HEK293 (cell line): Measurements from ENCODE around the gene PRPF31.
A peak's percentile ranks its signal among the peaks of the same experiment; 100 is the strongest.

Experiments used
- BCL11B ChIP-seq: fragments of 450-650 bp; formaldehyde crosslinking; IDR thresholded peaks from 2 replicates; pipeline ENCODE4 v1.5.1; 2016; ENCODE audit warnings: low read depth, missing biosample characterization, missing genetic modification characterization
- HOXA7 ChIP-seq: sonication (generic); formaldehyde crosslinking; IDR thresholded peaks from 2 replicates; pipeline ENCODE4 v1.8.1; 2022; ENCODE audit warnings: missing genetic modification reagents, borderline replicate concordance
- KLF10 ChIP-seq: fragments of 450-650 bp; IDR thresholded peaks from 2 replicates; pipeline ENCODE4 v1.5.1; 2018; ENCODE audit warnings: missing biosample characterization, mild to moderate bottlenecking, missing genetic modification characterization
- MYNN ChIP-seq: fragments of 450-650 bp; formaldehyde crosslinking; IDR thresholded peaks from 2 replicates; pipeline ENCODE4 v1.5.1; 2016; ENCODE audit warnings: missing biosample characterization, missing genetic modification characterization, borderline replicate concordance
- YY2 ChIP-seq: fragments of 450-650 bp; formaldehyde crosslinking; IDR thresholded peaks from 2 replicates; pipeline ENCODE4 v1.5.1; 2016; ENCODE audit warnings: missing biosample characterization, missing genetic modification characterization
- ZFP37 ChIP-seq: fragments of 450-650 bp; formaldehyde crosslinking; IDR thresholded peaks from 2 replicates; pipeline ENCODE4 v1.5.1; 2016; ENCODE audit warnings: missing biosample characterization, missing genetic modification characterization
- ZNF239 ChIP-seq: fragments of 450-650 bp; formaldehyde crosslinking; IDR thresholded peaks from 2 replicates; pipeline ENCODE4 v1.5.1; 2016; ENCODE audit warnings: missing biosample characterization, missing genetic modification characterization
- ZNF248 ChIP-seq: fragments of 450-650 bp; formaldehyde crosslinking; IDR thresholded peaks from 2 replicates; pipeline ENCODE4 v1.5.1; 2017; ENCODE audit warnings: missing biosample characterization, missing genetic modification characterization
- ZNF26 ChIP-seq: fragments of 450-650 bp; formaldehyde crosslinking; IDR thresholded peaks from 2 replicates; pipeline ENCODE4 v1.5.1; 2016; ENCODE audit warnings: missing biosample characterization, missing genetic modification characterization
- ZNF335 ChIP-seq: fragments of 450-650 bp; formaldehyde crosslinking; conservative IDR thresholded peaks from 2 replicates; pipeline ENCODE4 v1.5.1; 2016; ENCODE audit warnings: missing biosample characterization, missing genetic modification characterization
- ZNF521 ChIP-seq: fragments of 450-650 bp; formaldehyde crosslinking; IDR thresholded peaks from 2 replicates; pipeline ENCODE4 v1.5.1; 2017; ENCODE audit warnings: missing biosample characterization, mild to moderate bottlenecking, missing genetic modification characterization
- ZNF529 ChIP-seq: fragments of 450-650 bp; formaldehyde crosslinking; IDR thresholded peaks from 2 replicates; pipeline ENCODE4 v1.5.1; 2017; ENCODE audit warnings: missing genetic modification characterization, missing biosample characterization; ENCODE audit not compliant: insufficient replicate concordance
- ZNF549 ChIP-seq: fragments of 450-650 bp; IDR thresholded peaks from 2 replicates; pipeline ENCODE4 v1.5.1; 2018; ENCODE audit warnings: missing biosample characterization, missing genetic modification characterization, mild to moderate bottlenecking, inconsistent platforms, moderate library complexity
- ZNF596 ChIP-seq: fragments of 450-650 bp; IDR thresholded peaks from 2 replicates; pipeline ENCODE4 v1.5.0; 2018; ENCODE audit warnings: missing biosample characterization, mild to moderate bottlenecking, missing genetic modification characterization, moderate library complexity
- ZNF610 ChIP-seq: fragments of 450-650 bp; formaldehyde crosslinking; IDR thresholded peaks from 2 replicates; pipeline ENCODE4 v1.5.1; 2016; ENCODE audit warnings: missing biosample characterization, missing genetic modification characterization, borderline replicate concordance
- ZNF621 ChIP-seq: fragments of 450-650 bp; formaldehyde crosslinking; IDR thresholded peaks from 2 replicates; pipeline ENCODE4 v1.5.1; 2017; ENCODE audit warnings: missing biosample characterization, missing genetic modification characterization
- ZNF623 ChIP-seq: fragments of 450-650 bp; formaldehyde crosslinking; IDR thresholded peaks from 2 replicates; pipeline ENCODE4 v1.5.1; 2016; ENCODE audit warnings: missing biosample characterization, missing genetic modification characterization
- ZNF624 ChIP-seq: fragments of 450-650 bp; formaldehyde crosslinking; IDR thresholded peaks from 2 replicates; pipeline ENCODE4 v1.5.1; 2017; ENCODE audit warnings: missing biosample characterization, missing genetic modification characterization
- ZNF654 ChIP-seq: fragments of 450-650 bp; formaldehyde crosslinking; IDR thresholded peaks from 2 replicates; pipeline ENCODE4 v1.5.1; 2016; ENCODE audit warnings: low read depth, missing biosample characterization, missing genetic modification characterization
- ZNF792 ChIP-seq: fragments of 450-650 bp; formaldehyde crosslinking; IDR thresholded peaks from 2 replicates; pipeline ENCODE4 v1.5.1; 2016; ENCODE audit warnings: missing biosample characterization, missing genetic modification characterization
- ZNF837 ChIP-seq: fragments of 450-650 bp; formaldehyde crosslinking; IDR thresholded peaks from 2 replicates; pipeline ENCODE4 v1.5.1; 2016; ENCODE audit warnings: missing biosample characterization, missing genetic modification characterization
- TF ChIP-seq, protein P1 (sequence below): fragments of 450-650 bp; formaldehyde crosslinking; IDR thresholded peaks from 2 replicates; pipeline ENCODE4 v1.5.1; 2016; ENCODE audit warnings: missing biosample characterization, missing genetic modification characterization
- TF ChIP-seq, protein P2 (sequence below): fragments of 450-650 bp; formaldehyde crosslinking; IDR thresholded peaks from 2 replicates; pipeline ENCODE4 v1.5.1; 2016; ENCODE audit warnings: missing biosample characterization, missing genetic modification characterization
- TF ChIP-seq, protein P3 (sequence below): fragments of 450-650 bp; formaldehyde crosslinking; IDR thresholded peaks from 2 replicates; pipeline ENCODE4 v1.5.1; 2017; ENCODE audit warnings: missing biosample characterization, missing genetic modification characterization
- TF ChIP-seq, protein P4 (sequence below): fragments of 450-650 bp; formaldehyde crosslinking; IDR thresholded peaks from 2 replicates; pipeline ENCODE4 v1.5.1; 2016; ENCODE audit warnings: missing biosample characterization, missing genetic modification characterization
- TF ChIP-seq, protein P5 (sequence below): fragments of 450-650 bp; formaldehyde crosslinking; IDR thresholded peaks from 2 replicates; pipeline ENCODE4 v1.5.1; 2016; ENCODE audit warnings: missing biosample characterization, missing genetic modification characterization, low read depth
- TF ChIP-seq, protein P6 (sequence below): fragments of 450-650 bp; formaldehyde crosslinking; IDR thresholded peaks from 2 replicates; pipeline ENCODE4 v1.5.1; 2016; ENCODE audit warnings: missing biosample characterization, missing genetic modification characterization

The PRPF31 gene

GRCh38 chr19:54102421-54103169 is 13.0 kb upstream of the PRPF31 start, which contains the start of gene NDUFA3 (continued):
- TF ChIP-seq ZNF623 (tag by site-specific recombination) = peak; percentile 24; the same call in 1 of the 2 replicates
- no peak for TF ChIP-seq ZNF529 (tag by site-specific recombination)
- no peak for TF ChIP-seq KLF10
- no peak for TF ChIP-seq ZNF521 (tag by site-specific recombination)
- no peak; the same call in 1 of the 2 replicates for TF ChIP-seq ZFP37 (tag by site-specific recombination)
- TF ChIP-seq, protein P1, sequence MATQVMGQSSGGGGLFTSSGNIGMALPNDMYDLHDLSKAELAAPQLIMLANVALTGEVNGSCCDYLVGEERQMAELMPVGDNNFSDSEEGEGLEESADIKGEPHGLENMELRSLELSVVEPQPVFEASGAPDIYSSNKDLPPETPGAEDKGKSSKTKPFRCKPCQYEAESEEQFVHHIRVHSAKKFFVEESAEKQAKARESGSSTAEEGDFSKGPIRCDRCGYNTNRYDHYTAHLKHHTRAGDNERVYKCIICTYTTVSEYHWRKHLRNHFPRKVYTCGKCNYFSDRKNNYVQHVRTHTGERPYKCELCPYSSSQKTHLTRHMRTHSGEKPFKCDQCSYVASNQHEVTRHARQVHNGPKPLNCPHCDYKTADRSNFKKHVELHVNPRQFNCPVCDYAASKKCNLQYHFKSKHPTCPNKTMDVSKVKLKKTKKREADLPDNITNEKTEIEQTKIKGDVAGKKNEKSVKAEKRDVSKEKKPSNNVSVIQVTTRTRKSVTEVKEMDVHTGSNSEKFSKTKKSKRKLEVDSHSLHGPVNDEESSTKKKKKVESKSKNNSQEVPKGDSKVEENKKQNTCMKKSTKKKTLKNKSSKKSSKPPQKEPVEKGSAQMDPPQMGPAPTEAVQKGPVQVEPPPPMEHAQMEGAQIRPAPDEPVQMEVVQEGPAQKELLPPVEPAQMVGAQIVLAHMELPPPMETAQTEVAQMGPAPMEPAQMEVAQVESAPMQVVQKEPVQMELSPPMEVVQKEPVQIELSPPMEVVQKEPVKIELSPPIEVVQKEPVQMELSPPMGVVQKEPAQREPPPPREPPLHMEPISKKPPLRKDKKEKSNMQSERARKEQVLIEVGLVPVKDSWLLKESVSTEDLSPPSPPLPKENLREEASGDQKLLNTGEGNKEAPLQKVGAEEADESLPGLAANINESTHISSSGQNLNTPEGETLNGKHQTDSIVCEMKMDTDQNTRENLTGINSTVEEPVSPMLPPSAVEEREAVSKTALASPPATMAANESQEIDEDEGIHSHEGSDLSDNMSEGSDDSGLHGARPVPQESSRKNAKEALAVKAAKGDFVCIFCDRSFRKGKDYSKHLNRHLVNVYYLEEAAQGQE (tag by site-specific recombination) = no peak
- TF ChIP-seq, protein P2, sequence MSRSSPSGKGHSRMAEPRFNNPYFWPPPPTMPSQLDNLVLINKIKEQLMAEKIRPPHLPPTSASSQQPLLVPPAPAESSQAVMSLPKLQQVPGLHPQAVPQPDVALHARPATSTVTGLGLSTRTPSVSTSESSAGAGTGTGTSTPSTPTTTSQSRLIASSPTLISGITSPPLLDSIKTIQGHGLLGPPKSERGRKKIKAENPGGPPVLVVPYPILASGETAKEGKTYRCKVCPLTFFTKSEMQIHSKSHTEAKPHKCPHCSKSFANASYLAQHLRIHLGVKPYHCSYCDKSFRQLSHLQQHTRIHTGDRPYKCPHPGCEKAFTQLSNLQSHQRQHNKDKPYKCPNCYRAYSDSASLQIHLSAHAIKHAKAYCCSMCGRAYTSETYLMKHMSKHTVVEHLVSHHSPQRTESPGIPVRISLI (tag by site-specific recombination) = no peak
- TF ChIP-seq, protein P3, sequence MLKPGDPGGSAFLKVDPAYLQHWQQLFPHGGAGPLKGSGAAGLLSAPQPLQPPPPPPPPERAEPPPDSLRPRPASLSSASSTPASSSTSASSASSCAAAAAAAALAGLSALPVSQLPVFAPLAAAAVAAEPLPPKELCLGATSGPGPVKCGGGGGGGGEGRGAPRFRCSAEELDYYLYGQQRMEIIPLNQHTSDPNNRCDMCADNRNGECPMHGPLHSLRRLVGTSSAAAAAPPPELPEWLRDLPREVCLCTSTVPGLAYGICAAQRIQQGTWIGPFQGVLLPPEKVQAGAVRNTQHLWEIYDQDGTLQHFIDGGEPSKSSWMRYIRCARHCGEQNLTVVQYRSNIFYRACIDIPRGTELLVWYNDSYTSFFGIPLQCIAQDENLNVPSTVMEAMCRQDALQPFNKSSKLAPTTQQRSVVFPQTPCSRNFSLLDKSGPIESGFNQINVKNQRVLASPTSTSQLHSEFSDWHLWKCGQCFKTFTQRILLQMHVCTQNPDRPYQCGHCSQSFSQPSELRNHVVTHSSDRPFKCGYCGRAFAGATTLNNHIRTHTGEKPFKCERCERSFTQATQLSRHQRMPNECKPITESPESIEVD = no peak
- no peak for TF ChIP-seq ZNF549 (tag by site-specific recombination)
- peak; percentile 32; the same call in 1 of the 2 replicates for TF ChIP-seq BCL11B (tag by site-specific recombination)
- TF ChIP-seq ZNF239 (tag by site-specific recombination) = no peak
- no peak for TF ChIP-seq ZNF26
- no peak for TF ChIP-seq ZNF248 (tag by site-specific recombination)
- no peak for TF ChIP-seq MYNN (tag by site-specific recombination)
- TF ChIP-seq ZNF654 (tag by site-specific recombination) = no peak
- TF ChIP-seq HOXA7 (CRISPR knock-in tag) = no peak
- TF ChIP-seq ZNF610 (tag by site-specific recombination) = no peak; the same call in 1 of the 2 replicates
- no peak for TF ChIP-seq ZNF596 (tag by site-specific recombination)
- no peak for TF ChIP-seq ZNF837
- TF ChIP-seq ZNF621 (tag by site-specific recombination) = no peak
- TF ChIP-seq ZNF792 (tag by site-specific recombination) = no peak
- TF ChIP-seq ZNF624 = no peak
- TF ChIP-seq, protein P4, sequence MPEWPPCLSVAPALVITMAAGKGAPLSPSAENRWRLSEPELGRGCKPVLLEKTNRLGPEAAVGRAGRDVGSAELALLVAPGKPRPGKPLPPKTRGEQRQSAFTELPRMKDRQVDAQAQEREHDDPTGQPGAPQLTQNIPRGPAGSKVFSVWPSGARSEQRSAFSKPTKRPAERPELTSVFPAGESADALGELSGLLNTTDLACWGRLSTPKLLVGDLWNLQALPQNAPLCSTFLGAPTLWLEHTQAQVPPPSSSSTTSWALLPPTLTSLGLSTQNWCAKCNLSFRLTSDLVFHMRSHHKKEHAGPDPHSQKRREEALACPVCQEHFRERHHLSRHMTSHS (tag by site-specific recombination) = no peak
- TF ChIP-seq, protein P5, sequence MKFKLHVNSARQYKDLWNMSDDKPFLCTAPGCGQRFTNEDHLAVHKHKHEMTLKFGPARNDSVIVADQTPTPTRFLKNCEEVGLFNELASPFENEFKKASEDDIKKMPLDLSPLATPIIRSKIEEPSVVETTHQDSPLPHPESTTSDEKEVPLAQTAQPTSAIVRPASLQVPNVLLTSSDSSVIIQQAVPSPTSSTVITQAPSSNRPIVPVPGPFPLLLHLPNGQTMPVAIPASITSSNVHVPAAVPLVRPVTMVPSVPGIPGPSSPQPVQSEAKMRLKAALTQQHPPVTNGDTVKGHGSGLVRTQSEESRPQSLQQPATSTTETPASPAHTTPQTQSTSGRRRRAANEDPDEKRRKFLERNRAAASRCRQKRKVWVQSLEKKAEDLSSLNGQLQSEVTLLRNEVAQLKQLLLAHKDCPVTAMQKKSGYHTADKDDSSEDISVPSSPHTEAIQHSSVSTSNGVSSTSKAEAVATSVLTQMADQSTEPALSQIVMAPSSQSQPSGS (tag by site-specific recombination) = no peak
- peak; percentile 91 for TF ChIP-seq YY2
- peak; percentile 86 for TF ChIP-seq ZNF335
- TF ChIP-seq, protein P6, sequence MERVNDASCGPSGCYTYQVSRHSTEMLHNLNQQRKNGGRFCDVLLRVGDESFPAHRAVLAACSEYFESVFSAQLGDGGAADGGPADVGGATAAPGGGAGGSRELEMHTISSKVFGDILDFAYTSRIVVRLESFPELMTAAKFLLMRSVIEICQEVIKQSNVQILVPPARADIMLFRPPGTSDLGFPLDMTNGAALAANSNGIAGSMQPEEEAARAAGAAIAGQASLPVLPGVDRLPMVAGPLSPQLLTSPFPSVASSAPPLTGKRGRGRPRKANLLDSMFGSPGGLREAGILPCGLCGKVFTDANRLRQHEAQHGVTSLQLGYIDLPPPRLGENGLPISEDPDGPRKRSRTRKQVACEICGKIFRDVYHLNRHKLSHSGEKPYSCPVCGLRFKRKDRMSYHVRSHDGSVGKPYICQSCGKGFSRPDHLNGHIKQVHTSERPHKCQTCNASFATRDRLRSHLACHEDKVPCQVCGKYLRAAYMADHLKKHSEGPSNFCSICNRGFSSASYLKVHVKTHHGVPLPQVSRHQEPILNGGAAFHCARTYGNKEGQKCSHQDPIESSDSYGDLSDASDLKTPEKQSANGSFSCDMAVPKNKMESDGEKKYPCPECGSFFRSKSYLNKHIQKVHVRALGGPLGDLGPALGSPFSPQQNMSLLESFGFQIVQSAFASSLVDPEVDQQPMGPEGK (tag by site-specific recombination) = peak; percentile 29; the same call in 1 of the 2 replicates
